Calu3 (cell line): ENCODE measurements around the gene GRPEL2. TPM values are rescaled to one million over a fixed set of nuclear protein-coding genes. Genes with fewer than 3 reads are reported as not detected.

ENCODE experiments used
- BruUV-seq: library from RNA; stranded (reverse); fragments of 400-500 nt; replicated peaks from 2 replicates; lab custom pipeline; 2021; lab: Mats Ljungman, UMichigan
- CTCF ChIA-PET: fragments of 300-600 bp; sonication (Branson Sonifier 250); formaldehyde crosslinking; loops from one replicate; lab custom pipeline; 2022; ENCODE audit warnings: antibody characterized with exemption; lab: Charles Lee
- DNase-seq: peaks from one replicate; pipeline ENCODE4 v3.0.0; 2022
- H3K27ac Mint-ChIP-seq: one replicate; pipeline ENCODE4 v1.8.0; 2022; ENCODE audit warnings: mixed read lengths; ENCODE audit not compliant: unreplicated experiment
- H3K27me3 Mint-ChIP-seq: one replicate; pipeline ENCODE4 v1.8.0; 2022; ENCODE audit warnings: mixed read lengths; ENCODE audit not compliant: unreplicated experiment
- H3K36me3 Mint-ChIP-seq: one replicate; pipeline ENCODE4 v1.8.0; 2022; ENCODE audit warnings: mild to moderate bottlenecking, moderate library complexity, mixed read lengths; ENCODE audit not compliant: insufficient read depth, unreplicated experiment
- H3K4me1 Mint-ChIP-seq: one replicate; pipeline ENCODE4 v1.8.0; 2022; ENCODE audit warnings: mild to moderate bottlenecking, low read depth, mixed read lengths; ENCODE audit not compliant: unreplicated experiment
- H3K4me3 Mint-ChIP-seq: one replicate; pipeline ENCODE4 v1.8.0; 2022; ENCODE audit warnings: mild to moderate bottlenecking, low read depth, moderate library complexity, mixed read lengths; ENCODE audit not compliant: unreplicated experiment
- H3K9me3 Mint-ChIP-seq: one replicate; pipeline ENCODE4 v1.8.0; 2022; ENCODE audit warnings: low read depth, mixed read lengths; ENCODE audit not compliant: unreplicated experiment
- CTCF ChIP-seq: fragments of 200-600 bp; IDR thresholded peaks from one replicate; pipeline ENCODE4 v1.8.0; 2022; ENCODE audit warnings: antibody characterized with exemption; ENCODE audit not compliant: unreplicated experiment
- intact Hi-C: fragments of 100-400 bp; cut with micrococcal nuclease; formaldehyde crosslinking; loops from one replicate; pipeline ENCODE4 v1.10.0; 2022; ENCODE audit not compliant: unreplicated experiment
- total RNA-seq: library from RNA; stranded (reverse); gene quantifications from 2 replicates; pipeline ENCODE4 v1.2.3, GENCODE V29; 2022

Gene GRPEL2
- total RNA-seq, 1 experiment from 2014 or later, result 28.2 TPM

DNA sequence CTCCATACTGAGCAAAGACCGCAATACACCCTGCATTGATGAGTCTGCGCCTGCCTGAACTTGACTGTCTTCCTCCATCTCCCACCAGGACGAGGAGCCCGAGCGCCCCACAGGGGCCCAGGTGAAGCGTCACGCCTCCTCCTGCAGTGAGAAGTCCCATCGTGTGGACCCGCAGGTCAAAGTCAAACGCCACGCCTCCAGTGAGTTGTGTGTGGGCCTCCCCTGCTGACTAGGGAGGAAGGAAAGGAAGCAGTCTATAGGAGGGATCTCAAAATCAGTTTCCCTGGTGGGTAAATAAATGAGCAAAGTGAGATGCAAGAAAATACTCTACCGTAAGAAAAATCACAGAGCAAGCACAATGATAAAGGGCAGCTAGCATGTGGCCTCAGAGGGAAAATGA lies 22.8 kb upstream of the GRPEL2 start:
- no peak for DNase-seq
- Mint-ChIP-seq H3K4me3 (no peak overlapping the region), H3K4me1 (peaks cover 21% of the 10 kb centered on the region), H3K27me3 (no peaks in the 10 kb centered on the region), H3K36me3 (peaks cover 5% of the 10 kb centered on the region), H3K27ac (no peak overlapping the region), H3K9me3 (no peaks in the 10 kb centered on the region)
- intact Hi-C loops, result no loop called here
- TF ChIP-seq CTCF, result no peak
- BruUV-seq, result no TSS peak
- CTCF ChIA-PET, result no interaction called here

DNA sequence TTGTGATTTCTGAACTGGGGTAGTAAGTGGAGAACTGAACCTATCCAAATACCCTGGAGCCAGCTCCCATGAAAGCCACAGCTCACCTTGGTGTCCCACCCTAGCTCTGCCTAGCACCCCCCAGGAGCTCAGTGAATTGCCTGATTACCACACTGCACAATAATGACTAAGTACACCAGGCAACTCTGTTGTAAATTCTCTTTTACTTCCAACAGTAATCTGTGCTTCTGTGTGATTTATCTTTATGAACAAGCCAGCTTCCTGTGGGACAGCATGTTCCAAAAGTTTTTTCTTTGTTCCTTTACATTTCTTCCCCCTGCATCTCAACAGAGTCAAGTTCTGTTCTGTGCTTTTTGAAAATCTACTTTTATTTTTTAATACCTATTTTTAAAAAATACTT lies 22.1 kb upstream of the GRPEL2 start:
- no peak overlapping the region for H3K4me3 Mint-ChIP-seq
- H3K9me3 Mint-ChIP-seq, result no peaks in the 10 kb centered on the region
- CTCF ChIA-PET, result no interaction called here
- no peak for DNase-seq
- H3K27ac Mint-ChIP-seq, result no peak overlapping the region
- H3K36me3 Mint-ChIP-seq, result peaks cover 5% of the 10 kb centered on the region
- no peak for TF ChIP-seq CTCF
- intact Hi-C loops, result no loop called here
- peaks cover 21% of the 10 kb centered on the region for H3K4me1 Mint-ChIP-seq
- BruUV-seq, result no TSS peak
- H3K27me3 Mint-ChIP-seq, result no peaks in the 10 kb centered on the region

- TF ChIP-seq CTCF, result no peak
- Mint-ChIP-seq H3K4me1 (peaks cover 21% of the 10 kb centered on the region), H3K9me3 (no peaks in the 10 kb centered on the region), H3K27ac (no peak overlapping the region), H3K36me3 (peaks cover 5% of the 10 kb centered on the region), H3K27me3 (no peaks in the 10 kb centered on the region), H3K4me3 (no peak overlapping the region)
- CTCF ChIA-PET, result no interaction called here
- intact Hi-C loops, result no loop called here
- no peak for DNase-seq
- BruUV-seq, result no TSS peak
These were observed 21.6 kb upstream of the GRPEL2 start for GRCh38 chr5:149323621-149324205.

GRCh38 chr5:149324641-149325040 lies 20.7 kb upstream of the GRPEL2 start:
- Mint-ChIP-seq H3K9me3 (no peaks in the 10 kb centered on the region), H3K27me3 (no peaks in the 10 kb centered on the region), H3K27ac (no peak overlapping the region), H3K36me3 (peaks cover 5% of the 10 kb centered on the region), H3K4me1 (peaks cover 21% of the 10 kb centered on the region), H3K4me3 (no peak overlapping the region)
- intact Hi-C loops, result no loop called here
- no TSS peak for BruUV-seq
- TF ChIP-seq CTCF, result no peak
- CTCF ChIA-PET, result no interaction called here
- DNase-seq, result no peak
